Heart left ventricle (tissue), 16 donors: ENCODE results near the gene PLCB4. TPM values are rescaled to one million over a fixed set of nuclear protein-coding genes. Genes with fewer than 3 reads are reported as not detected.

Experiments used
- ATAC-seq, 4 donors: fragments of 200-7000 bp; cut with Tn5 transposase; one replicate each; pipeline ENCODE4 v1.9.1; 2020 to 2022; ENCODE audit warnings: moderate library complexity in 4 of 4, mild to moderate bottlenecking in 3 of 4, moderate number of reproducible peaks in 1 of 4
- DNase-seq, 5 donors: peaks; one replicate each; pipeline ENCODE4 v3.0.0-alpha.2; 2020
- H3K27ac ChIP-seq, 12 donors: fragments of 200-600 bp; sonication (generic) in 4 of 12; one replicate each; pipeline versions ENCODE4 v1.5.0 to v1.8.0; 2016 to 2022; ENCODE audit warnings: mild to moderate bottlenecking in 2 of 12
- H3K27me3 ChIP-seq, 9 donors: fragments of 200-600 bp; sonication (generic) in 2 of 9; one replicate each; pipeline versions ENCODE4 v1.5.1 to v1.8.0; 2016 to 2022; ENCODE audit warnings: mild to moderate bottlenecking in 3 of 9
- H3K36me3 ChIP-seq, 9 donors: fragments of 200-600 bp; sonication (generic) in 2 of 9; one replicate each; pipeline versions ENCODE4 v1.5.0 to v1.8.0; 2018 to 2022; ENCODE audit warnings: mild to moderate bottlenecking in 2 of 9
- H3K4me1 ChIP-seq, 12 donors: fragments of 200-600 bp; sonication (generic) in 4 of 12; one replicate each; pipeline versions ENCODE4 v1.5.0 to v1.8.0; 2016 to 2022; ENCODE audit warnings: mild to moderate bottlenecking in 3 of 12
- H3K4me3 ChIP-seq, 12 donors: fragments of 200-600 bp; sonication (generic) in 4 of 12; one replicate each; pipeline versions ENCODE4 v1.5.0 to v1.8.0; 2017 to 2022; ENCODE audit warnings: mild to moderate bottlenecking in 9 of 12, moderate library complexity in 4 of 12
- H3K9me3 ChIP-seq, 12 donors: fragments of 200-600 bp; sonication (generic) in 4 of 12; one replicate each; pipeline versions ENCODE4 v1.5.0 to v1.8.0; 2016 to 2022; ENCODE audit warnings: mild to moderate bottlenecking in 1 of 12
- POLR2A ChIP-seq, 2 donors: fragments of 450-650 bp; IDR thresholded peaks; one replicate each; pipeline ENCODE4 v1.6.1; 2017; ENCODE audit warnings: antibody characterized with exemption in 2 of 2, mild to moderate bottlenecking in 2 of 2, moderate library complexity in 2 of 2
- WGBS, 4 donors: extraction: QIAGEN DNeasy Blood & Tissue Kit in 2 of 4; methylation state at CpG; one replicate each; pipeline versions ENCODE4 v1.1.5 to v1.1.7; 2013 to 2018; 5-methylcytosine and 5-hydroxymethylcytosine counted together
- intact Hi-C, 10 donors: fragments of 100-400 bp; cut with DNase I; formaldehyde crosslinking; loops; one replicate each; pipeline versions ENCODE4 v1.11.1 to v1.14.2; 2022
- polyA plus RNA-seq, 2 donors: library from polyadenylated mRNA; stranded (reverse); fragments of 200-250 nt; gene quantifications; one replicate each; pipeline ENCODE4 v1.2.3, GENCODE V29; 2013
- total RNA-seq, 9 donors: library from RNA; depleted of rRNA in 2 of 9; stranded (reverse); fragments of >200 nt in 2 of 9; fragmentation: NEBNext Ultra II Directional in 3 of 9; extraction: Animal tissue kit (Norgen Biotek cat#: 25700) in 3 of 9; gene quantifications; one replicate each; pipeline versions ENCODE4 v1.1.0 to v1.2.4, GENCODE V29; 2016 to 2023
- TF ChIP-seq, protein P1 (sequence below), 12 donors: fragments of 200-600 bp; sonication (generic) in 4 of 12; IDR thresholded peaks; one replicate each; pipeline versions ENCODE4 v1.5.0 to v1.8.0; 2018 to 2022; ENCODE audit warnings: antibody characterized with exemption in 12 of 12, mild to moderate bottlenecking in 5 of 12
- donor health status: ischemic (EF 13 %, LVEDD 7.1; RV severe dilation, severe dysfunction).
- donor health status: healthy with polysubstance abuse.
- donor health status: DM: no; HTN: yes; CAD: no.
- donor health status: DM: no; HTN: no; CAD: no.
- donor health status: ischemic (EF 25% LVEDD 6.9; RV normal size, moderate dysfunction).
- donor health status: ischemic (EF 25% LVEDD 5.7; RV mildly dilated, moderate dysfunction).
- donor health status: healthy.
- donor health status: DM: yes; HTN: yes; CAD: no.
- donor health status: ischemic (EF 35%, LVEDD 5.7; RV mildly dilated, moderate dysfunction).
- donor health status: nonischemic (EF 11% LVEDD 7.7; RV severe dilation, severe dysfunction).
- donor health status: DM: yes; HTN: yes; CAD: no.
- donor health status: PGD.
- donor health status: ischemic (EF 29% LVEDD 5.4; RV normal size, mild dysfunction).
- donor health status: nonischemic (EF 23%, LVEDD 6.1; RV moderate dilation, normal function).

Gene PLCB4
- total and polyA plus RNA-seq, 11 donors: 8.4 to 31.8 (median 18.5) TPM

DNA sequence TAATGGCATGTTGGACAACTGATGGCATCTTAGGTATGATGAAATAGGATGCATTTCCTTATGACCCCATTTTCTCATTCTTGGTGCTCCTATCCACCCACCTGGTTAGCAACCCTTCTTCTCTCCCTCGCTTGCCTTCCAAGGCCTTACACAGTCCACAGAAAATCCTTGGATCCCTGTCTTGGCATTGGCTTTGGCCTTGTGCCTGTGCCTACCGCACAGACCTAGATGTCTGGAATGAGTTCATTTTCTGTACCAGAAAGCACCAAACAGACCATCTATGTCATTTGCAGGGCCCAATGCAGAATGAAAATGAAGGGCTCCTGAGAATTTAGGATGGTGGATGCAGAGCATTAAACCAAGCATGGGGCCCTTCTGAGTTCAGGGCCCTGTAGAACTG lies 346.5 kb downstream of the PLCB4 start:
- Histone ChIP-seq H3K4me3 (no peak overlapping the region), H3K27ac (no peak overlapping the region), H3K9me3 (no peaks in the 10 kb centered on the region), H3K27me3 (no peaks in the 10 kb centered on the region), H3K36me3 (peaks cover 0 to 57% (median 17%) of the 10 kb centered on the region in 9 donors), H3K4me1 (no peaks in the 10 kb centered on the region)
- TF ChIP-seq, protein P1, sequence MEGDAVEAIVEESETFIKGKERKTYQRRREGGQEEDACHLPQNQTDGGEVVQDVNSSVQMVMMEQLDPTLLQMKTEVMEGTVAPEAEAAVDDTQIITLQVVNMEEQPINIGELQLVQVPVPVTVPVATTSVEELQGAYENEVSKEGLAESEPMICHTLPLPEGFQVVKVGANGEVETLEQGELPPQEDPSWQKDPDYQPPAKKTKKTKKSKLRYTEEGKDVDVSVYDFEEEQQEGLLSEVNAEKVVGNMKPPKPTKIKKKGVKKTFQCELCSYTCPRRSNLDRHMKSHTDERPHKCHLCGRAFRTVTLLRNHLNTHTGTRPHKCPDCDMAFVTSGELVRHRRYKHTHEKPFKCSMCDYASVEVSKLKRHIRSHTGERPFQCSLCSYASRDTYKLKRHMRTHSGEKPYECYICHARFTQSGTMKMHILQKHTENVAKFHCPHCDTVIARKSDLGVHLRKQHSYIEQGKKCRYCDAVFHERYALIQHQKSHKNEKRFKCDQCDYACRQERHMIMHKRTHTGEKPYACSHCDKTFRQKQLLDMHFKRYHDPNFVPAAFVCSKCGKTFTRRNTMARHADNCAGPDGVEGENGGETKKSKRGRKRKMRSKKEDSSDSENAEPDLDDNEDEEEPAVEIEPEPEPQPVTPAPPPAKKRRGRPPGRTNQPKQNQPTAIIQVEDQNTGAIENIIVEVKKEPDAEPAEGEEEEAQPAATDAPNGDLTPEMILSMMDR (IDR thresholded peaks at IDR 0.05): no peak
- no peak for TF ChIP-seq POLR2A (IDR thresholded peaks at IDR 0.05)
- intact Hi-C loops: no loop called here
- ATAC-seq (no peak), DNase-seq (no peak)
- WGBS, 4 donors: 89 to 96% (median 94%) methylated on average over 2 of the region's 2 CpGs

DNA sequence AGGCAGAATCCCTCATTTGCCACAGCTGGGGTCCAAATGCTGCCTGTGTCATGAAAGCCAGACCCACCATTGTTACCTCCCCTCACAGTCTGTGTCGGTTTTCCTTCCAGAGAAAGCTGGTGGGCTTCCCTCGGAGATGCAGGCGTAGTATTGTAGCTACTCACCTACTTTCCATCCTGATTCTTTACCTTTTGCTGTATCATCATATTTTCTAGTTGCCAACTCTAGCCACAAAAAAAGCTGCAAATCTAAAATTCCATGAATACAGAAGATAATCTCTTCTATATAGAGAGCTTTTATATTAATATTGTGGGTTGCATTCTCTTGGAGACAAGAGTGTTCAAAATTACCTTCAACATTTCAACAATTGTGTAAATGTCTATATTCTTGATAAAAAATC lies 347.5 kb downstream of the PLCB4 start:
- H3K27me3 ChIP-seq: no peaks in the 10 kb centered on the region
- H3K4me1 ChIP-seq: no peaks in the 10 kb centered on the region
- no peaks in the 10 kb centered on the region for H3K9me3 ChIP-seq
- H3K36me3 ChIP-seq: peaks cover 0 to 58% (median 16%) of the 10 kb centered on the region in 9 donors
- no peak for ATAC-seq
- no peak overlapping the region for H3K27ac ChIP-seq
- WGBS, 4 donors: 90 to 99% (median 93%) methylated on average over 3 of the region's 3 CpGs
- DNase-seq: no peak
- intact Hi-C loops: no loop called here
- H3K4me3 ChIP-seq: no peak overlapping the region
- TF ChIP-seq, protein P1 (IDR thresholded peaks at IDR 0.05): no peak
- TF ChIP-seq POLR2A (IDR thresholded peaks at IDR 0.05): no peak

DNA sequence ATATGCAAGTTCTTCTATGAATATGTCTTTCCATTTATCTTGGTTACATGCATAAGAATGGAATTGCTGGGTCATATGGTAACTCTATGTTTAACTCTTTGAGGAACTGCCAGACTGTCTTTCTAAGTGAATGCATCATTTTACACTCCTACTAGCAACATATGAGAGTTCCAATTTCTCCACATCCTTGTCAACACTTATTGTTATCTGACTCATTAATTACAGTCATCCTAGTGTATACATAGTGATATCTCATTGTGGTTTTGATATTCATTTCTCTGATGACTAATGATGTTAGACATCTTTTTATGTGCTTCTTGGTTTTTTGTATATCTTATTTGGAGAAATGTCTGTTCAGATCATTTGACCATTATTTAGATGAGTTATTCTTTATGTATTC lies 348.8 kb downstream of the PLCB4 start:
- TF ChIP-seq POLR2A (IDR thresholded peaks at IDR 0.05): no peak
- TF ChIP-seq, protein P1 (IDR thresholded peaks at IDR 0.05): no peak
- Histone ChIP-seq H3K27me3 (no peaks in the 10 kb centered on the region), H3K27ac (no peak overlapping the region), H3K9me3 (no peaks in the 10 kb centered on the region), H3K4me1 (no peaks in the 10 kb centered on the region), H3K4me3 (no peak overlapping the region), H3K36me3 (peaks cover 0 to 60% (median 21%) of the 10 kb centered on the region in 9 donors)
- DNase-seq (no peak), ATAC-seq (no peak)
- intact Hi-C loops: no loop called here

DNA sequence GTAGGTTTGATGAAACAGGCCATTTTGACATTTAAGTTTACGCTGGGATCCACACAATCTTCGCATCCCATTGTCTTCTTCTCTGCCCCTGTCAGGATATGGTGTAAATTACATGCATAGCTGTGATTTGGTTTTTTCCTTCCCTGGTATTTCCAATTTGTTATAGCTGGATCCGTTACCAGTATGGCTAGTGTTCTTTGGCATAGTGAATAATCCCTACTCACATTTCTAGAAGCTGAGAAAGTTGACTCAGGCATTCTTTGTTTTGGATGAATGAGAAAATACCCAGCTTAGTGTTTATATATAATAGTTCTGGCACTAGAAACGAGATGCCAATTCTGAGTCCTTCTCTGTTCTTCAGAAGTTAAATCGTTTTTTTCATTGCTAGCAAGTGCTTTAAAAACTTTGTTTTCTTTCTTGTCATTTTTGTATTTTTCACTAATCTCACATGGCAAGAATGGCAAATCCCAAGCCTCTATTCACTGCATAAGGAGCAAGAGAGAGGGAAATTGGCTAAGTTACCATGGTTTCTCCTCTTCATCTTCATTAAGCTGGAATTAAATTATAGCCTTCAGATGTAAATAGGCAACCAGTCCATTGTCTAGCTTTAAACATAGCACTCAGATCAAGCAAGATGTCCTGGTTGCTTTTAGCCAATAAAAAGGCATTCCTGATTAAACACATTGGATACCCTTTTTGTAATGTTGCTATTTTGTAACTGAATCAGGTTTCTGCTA lies 353.6 kb downstream of the PLCB4 start:
- peaks cover 0 to 79% (median 39%) of the 10 kb centered on the region in 9 donors for H3K36me3 ChIP-seq
- DNase-seq: no peak
- no peaks in the 10 kb centered on the region for H3K27me3 ChIP-seq
- WGBS, 4 donors: 90 to 93% (median 91%) methylated on average over 5 of the region's 5 CpGs
- no peak overlapping the region for H3K27ac ChIP-seq
- H3K4me1 ChIP-seq: peaks cover 0 to 9% (median 3%) of the 10 kb centered on the region in 12 donors
- H3K9me3 ChIP-seq: no peaks in the 10 kb centered on the region
- intact Hi-C loops: loop anchor here in 1 of 10 donors (5.0 kb wide), 1 partner anchor 170 kb away; no protein-coding TSS in a partner anchor
- no peak for ATAC-seq
- TF ChIP-seq, protein P1 (IDR thresholded peaks at IDR 0.05): no peak
- TF ChIP-seq POLR2A (IDR thresholded peaks at IDR 0.05): no peak
- H3K4me3 ChIP-seq: no peak overlapping the region
